HG03097 (cell line): Measurements from ENCODE around the gene HLA-DPB1.

Experiments used
- ATAC-seq: cut with Tn5 transposase; IDR thresholded peaks from one replicate; pipeline ENCODE4 v1.9.1; 2021; ENCODE audit not compliant: unreplicated experiment, low FRiP score

The HLA-DPB1 gene

DNA sequence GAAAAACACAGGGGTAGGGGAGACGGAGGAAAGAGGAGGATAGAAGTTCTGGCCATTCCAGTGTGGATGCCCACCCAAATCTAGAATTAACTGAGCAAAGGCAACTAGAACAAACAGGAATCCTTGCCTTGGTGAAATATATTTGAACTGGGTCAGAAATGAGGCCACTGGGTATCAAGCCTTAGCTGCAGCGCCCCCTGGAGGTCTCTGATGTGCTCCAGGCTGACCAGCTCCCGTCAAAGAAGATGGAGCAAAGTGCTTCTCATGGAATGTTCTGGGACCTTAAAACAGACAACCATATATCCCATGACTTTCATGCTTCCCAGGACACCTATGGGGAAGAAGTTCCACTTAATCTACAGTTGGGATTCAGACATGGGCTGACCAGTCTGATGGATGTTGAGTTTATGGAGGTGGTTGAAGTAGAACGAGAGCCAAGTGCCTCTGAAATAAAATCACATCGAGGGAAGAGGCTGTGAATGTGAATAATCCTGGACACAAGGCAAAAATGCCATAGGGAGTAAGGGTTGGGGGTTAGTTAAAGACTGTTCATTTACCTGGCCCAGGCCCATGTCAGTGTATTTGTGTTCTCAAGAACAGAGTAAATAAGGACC, 50.4 kb downstream of the HLA-DPB1 start:
- no peak for ATAC-seq

DNA sequence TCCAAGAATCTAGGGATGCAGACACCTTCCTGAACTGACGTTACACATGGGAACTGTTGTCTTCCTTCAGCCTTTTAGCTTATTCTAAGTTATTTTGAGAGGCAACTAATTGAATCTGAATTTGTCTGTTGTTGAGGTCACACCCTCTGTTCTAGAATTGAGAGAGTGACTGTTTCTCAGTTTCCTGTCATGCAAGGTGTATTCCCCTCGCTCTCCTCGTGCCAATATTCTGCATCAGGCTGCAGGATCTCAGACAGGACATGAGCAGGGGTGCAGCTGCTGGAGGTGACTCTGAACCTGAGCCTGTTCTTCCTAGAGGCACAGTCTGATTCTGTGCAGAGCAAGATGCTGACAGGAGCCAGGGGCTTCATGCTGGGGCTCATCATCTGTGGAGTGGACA, 52.5 kb downstream of the HLA-DPB1 start:
- ATAC-seq, result no peak

DNA sequence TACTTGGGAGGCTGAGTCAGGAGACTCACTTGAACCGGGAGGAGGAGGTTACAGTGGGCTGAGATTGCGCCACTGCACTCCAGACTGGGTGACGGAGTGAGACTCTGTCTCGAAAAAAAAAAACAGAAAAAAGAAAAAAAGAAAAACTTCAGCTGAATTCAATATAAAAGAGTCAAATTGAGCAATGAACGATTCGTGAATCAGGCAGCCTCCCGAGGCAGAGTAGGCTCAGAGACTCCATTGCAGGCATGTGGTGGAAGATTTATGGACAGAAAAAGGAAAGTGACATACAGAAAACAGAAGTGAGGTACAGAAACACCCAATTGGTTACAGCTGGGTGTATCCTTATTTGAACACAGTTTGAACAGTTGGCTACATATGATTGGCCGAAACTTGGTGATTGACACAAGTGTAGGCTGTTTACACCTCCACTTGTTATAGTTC, 56.3 kb downstream of the HLA-DPB1 start:
- no peak for ATAC-seq

DNA sequence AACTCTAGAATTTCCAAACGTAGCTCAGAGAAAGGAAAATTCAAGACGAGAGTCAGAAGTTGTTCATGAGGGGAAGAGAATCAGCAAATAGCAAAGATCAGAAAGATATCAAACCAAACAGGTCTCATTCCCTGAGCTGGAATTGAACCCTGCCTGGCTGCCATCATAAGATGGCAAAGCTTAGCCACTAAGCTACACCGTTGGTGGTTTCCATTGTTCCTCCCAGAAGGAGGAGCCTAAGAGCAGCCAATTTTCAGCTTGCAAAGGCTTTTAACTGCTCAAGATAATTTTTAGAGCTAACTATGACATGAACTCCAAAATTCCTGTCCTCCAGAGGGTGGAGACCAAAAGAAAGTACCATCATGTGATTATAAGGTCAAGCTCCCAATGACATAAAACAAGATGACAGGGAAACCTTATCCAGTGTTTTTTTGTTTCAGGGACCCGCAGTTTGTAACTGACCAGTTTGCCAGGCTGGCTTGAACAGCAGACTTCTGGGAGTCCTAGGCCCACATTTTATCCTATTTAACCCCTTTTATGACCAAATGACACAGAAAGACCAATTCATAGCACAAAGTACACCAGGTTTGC, 60.6 kb downstream of the HLA-DPB1 start:
- no peak for ATAC-seq
